Vagina (tissue), 2 donors: ENCODE results near the gene CFAP68. TPM values are rescaled to one million over a fixed set of nuclear protein-coding genes. Genes with fewer than 3 reads are reported as not detected.

ENCODE experiments used
- DNase-seq, 2 donors: peaks; one replicate each; pipeline ENCODE4 v3.0.0-alpha.2; 2017; ENCODE audit errors: extremely low spot score in 2 of 2
- H3K27ac ChIP-seq: fragments of 200-600 bp; sonication (generic); one replicate; pipeline ENCODE4 v1.5.1; 2019
- H3K27me3 ChIP-seq: fragments of 200-600 bp; sonication (generic); one replicate; pipeline ENCODE4 v1.5.1; 2019
- H3K36me3 ChIP-seq, 2 donors: fragments of 200-600 bp; sonication (generic); one replicate each; pipeline ENCODE4 v1.5.1; 2017 to 2019
- H3K4me1 ChIP-seq: fragments of 200-600 bp; sonication (generic); one replicate; pipeline ENCODE4 v1.5.1; 2019
- H3K4me3 ChIP-seq, 2 donors: fragments of 200-600 bp; sonication (generic); 1 replicate in 1 of 2; 2 replicates in 1 of 2; pipeline ENCODE4 v1.5.1; 2016 to 2019
- H3K9me3 ChIP-seq: fragments of 200-600 bp; sonication (generic); one replicate; pipeline ENCODE4 v1.5.1; 2019
- CTCF ChIP-seq, 3 experiments: fragments of 450-650 bp in 2 of 3; fragments of 200-600 bp in 1 of 3; sonication (generic) in 1 of 3; IDR thresholded peaks; one replicate each; pipeline ENCODE4 v1.5.1; 2017 to 2019; ENCODE audit warnings: antibody characterized with exemption in 3 of 3, mild to moderate bottlenecking in 2 of 3, moderate library complexity in 2 of 3
- POLR2A ChIP-seq, 2 donors: fragments of 450-650 bp; IDR thresholded peaks; one replicate each; pipeline ENCODE4 v1.6.1; 2017; ENCODE audit warnings: antibody characterized with exemption in 2 of 2, mild to moderate bottlenecking in 2 of 2, moderate library complexity in 2 of 2
- POLR2AphosphoS5 ChIP-seq, 2 donors: sonication (generic); formaldehyde crosslinking; IDR thresholded peaks; one replicate each; pipeline ENCODE4 v1.9.0; 2017; ENCODE audit warnings: antibody characterized with exemption in 2 of 2, mild to moderate bottlenecking in 2 of 2, low read depth in 1 of 2; ENCODE audit not compliant: insufficient read depth in 1 of 2
- intact Hi-C: fragments of 100-400 bp; cut with DNase I; formaldehyde crosslinking; loops from one replicate; pipeline ENCODE4 v1.15.1; 2023
- total RNA-seq: library from RNA; depleted of rRNA; stranded (reverse); fragments of >200 nt; gene quantifications from one replicate; pipeline ENCODE4 v1.2.3, GENCODE V29; 2016

CFAP68 gene
- total RNA-seq, 1 donor from 2014 or later, result 22.6 TPM

- H3K36me3 ChIP-seq, result peaks cover 0 to 6% of the 10 kb centered on the region in 2 donors
- H3K4me1 ChIP-seq, result no peaks in the 10 kb centered on the region
- peak in 1 of 2 donors; percentile 89 for DNase-seq
- no peaks in the 10 kb centered on the region for H3K27me3 ChIP-seq
- H3K9me3 ChIP-seq, result no peaks in the 10 kb centered on the region
- no peak for TF ChIP-seq POLR2A (IDR thresholded peaks at IDR 0.05)
- TF ChIP-seq POLR2AphosphoS5 (IDR thresholded peaks at IDR 0.05; ENCODE audit: insufficient read depth in 1 of 2, low read depth in 1 of 2), result peak in 1 of 2 donors; percentile 66
- TF ChIP-seq CTCF (IDR thresholded peaks at IDR 0.05), result peak; percentile 83 to 94 (median 93)
- intact Hi-C loops, result loop anchor here (5.0 kb wide), 3 partner anchors 64 to 259 kb away; partner anchors contain the start of gene SIK2
- H3K27ac ChIP-seq, result peak overlapping the region; percentile 29
- no peak overlapping the region for H3K4me3 ChIP-seq
Measured at GRCh38 chr11:111841370-111842053, 37.8 kb upstream of the CFAP68 start.

GRCh38 chr11:111843661-111844060 lies 35.7 kb upstream of the CFAP68 start:
- intact Hi-C loops, result loop anchor here (5.0 kb wide), 3 partner anchors 66 to 261 kb away; partner anchors contain the start of gene SIK2
- H3K4me1 ChIP-seq, result no peaks in the 10 kb centered on the region
- no peaks in the 10 kb centered on the region for H3K9me3 ChIP-seq
- TF ChIP-seq POLR2AphosphoS5 (IDR thresholded peaks at IDR 0.05; ENCODE audit: insufficient read depth in 1 of 2, low read depth in 1 of 2) (no peak), POLR2A (IDR thresholded peaks at IDR 0.05) (no peak), CTCF (IDR thresholded peaks at IDR 0.05) (no peak)
- no peaks in the 10 kb centered on the region for H3K27me3 ChIP-seq
- no peak overlapping the region for H3K4me3 ChIP-seq
- no peak overlapping the region for H3K27ac ChIP-seq
- H3K36me3 ChIP-seq, result peaks cover 0 to 4% of the 10 kb centered on the region in 2 donors
- no peak for DNase-seq

GRCh38 chr11:111845276-111846028 lies 33.9 kb upstream of the CFAP68 start:
- Histone ChIP-seq H3K9me3 (no peaks in the 10 kb centered on the region), H3K36me3 (peaks cover 0 to 12% of the 10 kb centered on the region in 2 donors), H3K4me3 (no peak overlapping the region), H3K27ac (no peak overlapping the region), H3K4me1 (no peaks in the 10 kb centered on the region), H3K27me3 (no peaks in the 10 kb centered on the region)
- TF ChIP-seq POLR2AphosphoS5 (IDR thresholded peaks at IDR 0.05; ENCODE audit: insufficient read depth in 1 of 2, low read depth in 1 of 2) (no peak), POLR2A (IDR thresholded peaks at IDR 0.05) (no peak), CTCF (IDR thresholded peaks at IDR 0.05) (no peak)
- intact Hi-C loops, result no loop called here
- no peak for DNase-seq

- H3K4me1 ChIP-seq, result no peaks in the 10 kb centered on the region
- TF ChIP-seq POLR2AphosphoS5 (IDR thresholded peaks at IDR 0.05; ENCODE audit: insufficient read depth in 1 of 2, low read depth in 1 of 2) (no peak), POLR2A (IDR thresholded peaks at IDR 0.05) (no peak), CTCF (IDR thresholded peaks at IDR 0.05) (no peak)
- intact Hi-C loops, result no loop called here
- H3K27me3 ChIP-seq, result no peaks in the 10 kb centered on the region
- no peaks in the 10 kb centered on the region for H3K9me3 ChIP-seq
- H3K36me3 ChIP-seq, result peaks cover 0 to 16% of the 10 kb centered on the region in 2 donors
- no peak overlapping the region for H3K27ac ChIP-seq
- no peak overlapping the region for H3K4me3 ChIP-seq
- no peak for DNase-seq
Measured at GRCh38 chr11:111846063-111846462, 33.3 kb upstream of the CFAP68 start.
